ENCODE measurements around the gene AP1B1.
"Not testable (repeated sequence)": the region's sequence is repeated elsewhere in the genome, so short reads cannot be mapped to it uniquely, and the experiment has no call there.

The AP1B1 gene

GRCh38 chr22:29387921-29388758, at the start of gene AP1B1:
Gene AP1B1 (minus strand): TSS chr22:29388570. CDS start chr22:29367243, 21,327 bp downstream.
- DNase-seq, result peak; percentile 99

- no peak for DNase-seq
Observed at GRCh38 chr22:29435236-29436136, 47.1 kb upstream of the AP1B1 start.

- peak; percentile 22 for DNase-seq
Observed at GRCh38 chr22:29434288-29434687, 45.9 kb upstream of the AP1B1 start.

GRCh38 chr22:29433856-29434255, 45.5 kb upstream of the AP1B1 start:
- DNase-seq, result no peak

GRCh38 chr22:29431986-29432385, 43.6 kb upstream of the AP1B1 start:
- no peak for DNase-seq

- DNase-seq, result no peak
Observed at GRCh38 chr22:29427176-29427760, 38.9 kb upstream of the AP1B1 start.

GRCh38 chr22:29426476-29426875, 38.1 kb upstream of the AP1B1 start:
- no peak for DNase-seq

- not testable (repeated sequence) for DNase-seq
Observed at GRCh38 chr22:29418704-29419103, 30.3 kb upstream of the AP1B1 start.

- not testable (repeated sequence) for DNase-seq
Observed at GRCh38 chr22:29414951-29415591, 26.7 kb upstream of the AP1B1 start.

GRCh38 chr22:29412772-29413171, 24.4 kb upstream of the AP1B1 start:
- DNase-seq, result peak; percentile 48

GRCh38 chr22:29411569-29412211, 23.3 kb upstream of the AP1B1 start:
- DNase-seq, result not testable (repeated sequence)

- no peak for DNase-seq
Observed at GRCh38 chr22:29408940-29409339, 20.6 kb upstream of the AP1B1 start.

GRCh38 chr22:29401538-29401937, 13.2 kb upstream of the AP1B1 start:
- DNase-seq, result not testable (repeated sequence)

- DNase-seq, result no peak
Observed at GRCh38 chr22:29400576-29400975, 12.2 kb upstream of the AP1B1 start.

- no peak for DNase-seq
Observed at GRCh38 chr22:29397791-29398190, 9.4 kb upstream of the AP1B1 start.

GRCh38 chr22:29396126-29396525, 7.8 kb upstream of the AP1B1 start:
- DNase-seq, result peak; percentile 17

- peak; percentile 85 for DNase-seq
Observed at GRCh38 chr22:29394931-29395581, 6.7 kb upstream of the AP1B1 start.

GRCh38 chr22:29393019-29393608, 4.7 kb upstream of the AP1B1 start:
- DNase-seq, result peak; percentile 45

- DNase-seq, result no peak
Observed at GRCh38 chr22:29391546-29391945, 3.2 kb upstream of the AP1B1 start.

- no peak for DNase-seq
Observed at GRCh38 chr22:29390270-29390669, 1.9 kb upstream of the AP1B1 start.

- peak; percentile 67 for DNase-seq
Observed at GRCh38 chr22:29388759-29389090, 355 bp upstream of the AP1B1 start.

Measured in NCI-H69 (cell line).